Transverse colon (tissue), 4 donors: ENCODE measurements around the gene EHBP1. TPM values are rescaled to one million over a fixed set of nuclear protein-coding genes. Genes with fewer than 3 reads are reported as not detected.

ENCODE experiments used
- DNase-seq: peaks from one replicate; pipeline ENCODE4 v3.0.0-alpha.2; 2019
- H3K27ac ChIP-seq, 4 donors: fragments of 200-600 bp; sonication (generic); 2 replicates each; pipeline ENCODE4 v1.5.1; 2016 to 2018; ENCODE audit warnings: inconsistent platforms in 4 of 4
- H3K27me3 ChIP-seq: fragments of 200-600 bp; sonication (generic); 2 replicates; pipeline ENCODE4 v1.5.1; 2017; ENCODE audit warnings: inconsistent platforms
- H3K36me3 ChIP-seq, 4 donors: fragments of 200-600 bp; sonication (generic); 2 replicates each; pipeline ENCODE4 v1.5.1; 2017 to 2019; ENCODE audit warnings: inconsistent platforms in 4 of 4
- H3K4me1 ChIP-seq, 4 donors: fragments of 200-600 bp; sonication (generic); 2 replicates each; pipeline ENCODE4 v1.5.1; 2017 to 2020; ENCODE audit warnings: inconsistent platforms in 4 of 4
- H3K4me3 ChIP-seq, 4 donors: fragments of 200-600 bp; sonication (generic); 1 replicate in 1 of 4; 2 replicates in 3 of 4; pipeline versions ENCODE4 v1.5.1 to v1.6.1; 2017 to 2019; ENCODE audit warnings: inconsistent platforms in 4 of 4
- H3K9me3 ChIP-seq, 2 donors: fragments of 200-600 bp; sonication (generic); 2 replicates each; pipeline ENCODE4 v1.5.1; 2017 to 2019; ENCODE audit warnings: inconsistent platforms in 2 of 2
- EP300 ChIP-seq: sonication (generic); formaldehyde crosslinking; IDR thresholded peaks from one replicate; pipeline ENCODE4 v1.6.1; 2017; ENCODE audit warnings: antibody characterized with exemption, low read depth
- POLR2A ChIP-seq: fragments of 450-650 bp; IDR thresholded peaks from one replicate; pipeline ENCODE4 v1.6.1; 2016; ENCODE audit warnings: antibody characterized with exemption, mild to moderate bottlenecking, moderate library complexity
- POLR2AphosphoS5 ChIP-seq, 3 donors: sonication (generic); formaldehyde crosslinking; IDR thresholded peaks; one replicate each; pipeline ENCODE4 v1.6.1; 2016; ENCODE audit warnings: antibody characterized with exemption in 3 of 3
- WGBS, 2 donors: methylation state at CpG; one replicate each; pipeline ENCODE4 v1.1.5; 2018; ENCODE audit warnings: low coverage in 1 of 2; 5-methylcytosine and 5-hydroxymethylcytosine counted together
- in situ Hi-C, 4 donors: fragments of 200-750 bp; cut with MboI; loops; one replicate each; pipeline versions ENCODE4 v1.15.0 to v1.15.1; 2017; ENCODE audit warnings: low sequenced_read_pairs in 3 of 4, low pct_ligation_motif_present in 1 of 4, low pct_unique_long_range_greater_than_20kb in 1 of 4
- intact Hi-C: fragments of 100-400 bp; cut with DNase I; formaldehyde crosslinking; loops from one replicate; pipeline ENCODE4 v1.15.1; 2023; ENCODE audit warnings: low total_unique reads
- total RNA-seq, 4 donors: library from RNA; depleted of rRNA; stranded (reverse); fragments of >200 nt; gene quantifications; one replicate each; pipeline ENCODE4 v1.1.0, GENCODE V29; 2016
- TF ChIP-seq, protein P1 (sequence below), 5 experiments: fragments of 200-600 bp in 3 of 5; fragments of 450-650 bp in 2 of 5; sonication (generic) in 3 of 5; IDR thresholded peaks; 1 replicate in 2 of 5; 2 replicates in 3 of 5; pipeline ENCODE4 v1.5.1; 2016 to 2017; ENCODE audit warnings: antibody characterized with exemption in 5 of 5, inconsistent platforms in 3 of 5, mild to moderate bottlenecking in 2 of 5, moderate library complexity in 1 of 5

The EHBP1 gene
- total RNA-seq, 4 donors from 2014 or later: 41.1 to 69.4 (median 47.0) TPM

DNA sequence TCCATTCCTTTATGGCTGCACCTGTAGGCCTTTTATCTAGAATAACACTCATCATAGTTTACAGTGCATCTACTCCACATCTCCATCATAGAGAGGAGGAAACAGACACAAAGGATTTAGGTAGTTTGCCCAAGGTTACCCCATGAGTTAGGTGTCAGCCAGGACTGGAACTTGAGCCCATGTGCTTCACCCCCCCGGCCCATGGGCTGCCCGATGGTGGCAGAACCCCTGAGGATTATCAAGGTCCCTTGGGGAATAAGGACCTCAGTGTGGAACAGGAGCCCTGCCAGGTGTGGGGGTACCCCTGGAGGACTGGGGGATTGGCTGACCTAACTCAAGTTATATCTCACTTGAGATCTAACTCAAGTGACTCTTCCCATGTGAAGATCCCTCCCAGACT, 198.8 kb downstream of the EHBP1 start:
- no peaks in the 10 kb centered on the region for H3K9me3 ChIP-seq
- no peaks in the 10 kb centered on the region for H3K36me3 ChIP-seq
- H3K4me3 ChIP-seq: no peak overlapping the region
- 95% methylated on average over 2 of the region's 2 CpGs; no CpG with 5 or more reads in 1 of the 2 donors for WGBS, 2 donors
- H3K27me3 ChIP-seq: no peaks in the 10 kb centered on the region
- in situ Hi-C loops: no loop called here
- H3K4me1 ChIP-seq: no peaks in the 10 kb centered on the region
- TF ChIP-seq POLR2A: no peak
- no peak for DNase-seq
- intact Hi-C loops: no loop called here
- no peak overlapping the region for H3K27ac ChIP-seq

DNA sequence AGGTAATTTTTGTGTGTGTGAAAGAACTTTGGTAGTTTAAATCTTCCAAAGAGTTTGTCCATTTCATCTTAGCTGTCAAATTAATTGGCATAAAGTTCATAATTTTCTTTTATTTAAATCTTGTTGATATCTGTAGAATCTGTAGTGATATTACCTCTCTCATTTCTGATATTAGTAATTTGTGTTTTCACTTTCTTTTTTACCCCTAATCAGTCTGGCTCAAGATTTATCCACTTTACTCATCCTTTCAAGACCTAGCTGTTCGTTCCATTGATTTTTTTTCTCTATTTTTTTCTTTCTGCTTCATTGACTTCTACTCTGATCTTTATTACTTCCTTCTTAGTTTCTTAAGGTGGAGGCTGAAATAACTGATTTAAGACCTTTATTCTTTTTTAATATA, 202.6 kb downstream of the EHBP1 start:
- Histone ChIP-seq H3K27me3 (no peaks in the 10 kb centered on the region), H3K36me3 (no peaks in the 10 kb centered on the region), H3K27ac (no peak overlapping the region), H3K9me3 (no peaks in the 10 kb centered on the region), H3K4me3 (no peak overlapping the region), H3K4me1 (no peaks in the 10 kb centered on the region)
- DNase-seq: no peak
- intact Hi-C loops: no loop called here
- no peak for TF ChIP-seq POLR2AphosphoS5 (IDR thresholded peaks at IDR 0.05)
- no peak for TF ChIP-seq EP300
- no peak for TF ChIP-seq POLR2A
- TF ChIP-seq, protein P1, sequence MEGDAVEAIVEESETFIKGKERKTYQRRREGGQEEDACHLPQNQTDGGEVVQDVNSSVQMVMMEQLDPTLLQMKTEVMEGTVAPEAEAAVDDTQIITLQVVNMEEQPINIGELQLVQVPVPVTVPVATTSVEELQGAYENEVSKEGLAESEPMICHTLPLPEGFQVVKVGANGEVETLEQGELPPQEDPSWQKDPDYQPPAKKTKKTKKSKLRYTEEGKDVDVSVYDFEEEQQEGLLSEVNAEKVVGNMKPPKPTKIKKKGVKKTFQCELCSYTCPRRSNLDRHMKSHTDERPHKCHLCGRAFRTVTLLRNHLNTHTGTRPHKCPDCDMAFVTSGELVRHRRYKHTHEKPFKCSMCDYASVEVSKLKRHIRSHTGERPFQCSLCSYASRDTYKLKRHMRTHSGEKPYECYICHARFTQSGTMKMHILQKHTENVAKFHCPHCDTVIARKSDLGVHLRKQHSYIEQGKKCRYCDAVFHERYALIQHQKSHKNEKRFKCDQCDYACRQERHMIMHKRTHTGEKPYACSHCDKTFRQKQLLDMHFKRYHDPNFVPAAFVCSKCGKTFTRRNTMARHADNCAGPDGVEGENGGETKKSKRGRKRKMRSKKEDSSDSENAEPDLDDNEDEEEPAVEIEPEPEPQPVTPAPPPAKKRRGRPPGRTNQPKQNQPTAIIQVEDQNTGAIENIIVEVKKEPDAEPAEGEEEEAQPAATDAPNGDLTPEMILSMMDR (IDR thresholded peaks at IDR 0.05): no peak
- WGBS, 2 donors: 80 to 87% methylated on average over 1 of the region's 1 CpG
- in situ Hi-C loops: no loop called here

DNA sequence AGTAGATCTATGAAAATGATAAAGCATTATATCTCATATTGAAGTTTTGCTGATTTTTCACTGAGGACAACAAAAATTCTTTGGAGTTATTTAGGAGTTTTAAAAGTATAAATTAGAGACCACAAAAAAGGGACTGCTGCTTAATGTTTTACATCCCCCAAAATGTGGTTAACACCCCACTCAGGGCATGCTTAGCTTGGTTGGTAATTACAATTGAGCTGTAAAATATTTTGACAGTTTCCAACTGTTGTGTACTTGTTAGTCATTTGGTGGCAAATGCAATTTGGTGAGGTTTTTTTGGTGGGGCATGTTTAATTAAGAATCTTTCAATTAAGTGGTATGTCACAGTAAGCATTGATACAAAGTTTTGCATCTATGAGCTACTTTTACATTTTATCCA, 207.8 kb downstream of the EHBP1 start:
- DNase-seq: no peak
- TF ChIP-seq POLR2A (no peak), POLR2AphosphoS5 (IDR thresholded peaks at IDR 0.05) (no peak), EP300 (no peak)
- TF ChIP-seq, protein P1 (IDR thresholded peaks at IDR 0.05): no peak
- H3K27me3 ChIP-seq: no peaks in the 10 kb centered on the region
- no peaks in the 10 kb centered on the region for H3K4me1 ChIP-seq
- intact Hi-C loops (no loop called here), in situ Hi-C loops (no loop called here)
- no peak overlapping the region for H3K4me3 ChIP-seq
- no peaks in the 10 kb centered on the region for H3K9me3 ChIP-seq
- no peak overlapping the region for H3K27ac ChIP-seq
- no peaks in the 10 kb centered on the region for H3K36me3 ChIP-seq

DNA sequence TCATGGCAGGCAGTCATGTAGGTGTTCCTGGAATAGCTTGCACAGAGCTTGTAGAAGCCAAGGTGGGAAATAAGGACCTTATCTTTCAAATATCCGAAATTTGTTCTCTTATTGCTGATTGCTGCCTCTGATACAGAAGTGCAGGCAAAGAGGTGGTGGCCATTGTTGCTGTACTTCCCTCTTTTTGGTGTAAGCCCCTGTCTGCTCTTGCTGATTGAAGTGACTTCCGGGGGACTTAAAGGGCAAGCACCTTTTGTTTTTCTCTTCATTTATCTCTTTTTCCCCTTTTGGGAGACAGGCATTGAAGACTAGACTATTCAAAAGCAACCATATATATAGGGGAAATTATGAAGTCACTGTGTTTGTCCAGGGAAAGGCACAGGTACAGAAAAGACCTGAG, 213.5 kb downstream of the EHBP1 start:
- intact Hi-C loops: no loop called here
- H3K4me3 ChIP-seq: no peak overlapping the region
- in situ Hi-C loops: no loop called here
- DNase-seq: no peak
- H3K9me3 ChIP-seq: no peaks in the 10 kb centered on the region
- no peaks in the 10 kb centered on the region for H3K27me3 ChIP-seq
- no peak overlapping the region for H3K27ac ChIP-seq
- no peaks in the 10 kb centered on the region for H3K36me3 ChIP-seq
- TF ChIP-seq EP300 (no peak), POLR2A (no peak), POLR2AphosphoS5 (IDR thresholded peaks at IDR 0.05) (no peak)
- TF ChIP-seq, protein P1 (IDR thresholded peaks at IDR 0.05): no peak
- no peaks in the 10 kb centered on the region for H3K4me1 ChIP-seq
- WGBS, 2 donors: 86 to 96% methylated on average over 1 to 2 of the region's 2 CpGs

DNA sequence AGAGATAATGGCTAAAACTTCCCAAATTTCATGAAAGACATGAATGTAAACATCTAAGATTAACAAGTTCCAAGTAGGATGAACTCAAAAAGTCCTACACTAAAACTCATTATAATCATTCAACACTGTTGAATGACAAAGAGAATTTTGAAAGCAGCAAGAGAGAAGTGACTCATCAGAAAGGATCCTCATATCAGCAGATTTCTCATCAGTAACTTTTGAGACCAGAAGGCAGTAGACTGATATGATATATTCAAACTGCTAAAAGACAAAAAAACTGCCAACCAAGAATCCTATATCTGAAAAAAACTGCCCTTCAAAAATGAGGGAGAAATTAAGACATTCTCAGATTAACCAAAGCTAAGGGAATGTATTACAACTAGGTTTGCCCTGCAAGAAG, 214.6 kb downstream of the EHBP1 start:
- intact Hi-C loops (no loop called here), in situ Hi-C loops (no loop called here)
- H3K4me3 ChIP-seq: no peak overlapping the region
- no peaks in the 10 kb centered on the region for H3K36me3 ChIP-seq
- H3K27me3 ChIP-seq: no peaks in the 10 kb centered on the region
- no peak for DNase-seq
- no peaks in the 10 kb centered on the region for H3K9me3 ChIP-seq
- H3K27ac ChIP-seq: no peak overlapping the region
- TF ChIP-seq POLR2A: no peak
- no peak for TF ChIP-seq POLR2AphosphoS5 (IDR thresholded peaks at IDR 0.05)
- TF ChIP-seq, protein P1 (IDR thresholded peaks at IDR 0.05): no peak
- no peak for TF ChIP-seq EP300
- no peaks in the 10 kb centered on the region for H3K4me1 ChIP-seq
